GM12878 (cell line): ENCODE data around the gene IRF4. TPM values are rescaled to one million over a fixed set of nuclear protein-coding genes. Genes with fewer than 3 reads are reported as not detected.

Source experiments
- ATAC-seq: fragments of 200-7000 bp; cut with Tn5 transposase; 3 replicates; pipeline ENCODE4 v1.9.1; 2020; ENCODE audit warnings: mild to moderate bottlenecking, moderate library complexity
- BruUV-seq: library from RNA; stranded (reverse); fragments of 400-500 nt; replicated peaks from 2 replicates; lab custom pipeline; 2021; lab: Mats Ljungman, UMichigan
- CTCF ChIA-PET: fragments of 300-600 bp; sonication (Branson Sonifier 250); formaldehyde crosslinking; extraction: SDS; loops from one replicate; lab custom pipeline; 2021; ENCODE audit warnings: inconsistent platforms; lab: Yijun Ruan, JAX
- POLR2A ChIA-PET: fragments of 350-600 bp; formaldehyde crosslinking; extraction: SDS; loops from one replicate; lab custom pipeline; 2021; ENCODE audit warnings: inconsistent platforms; lab: Charles Lee
- RAD21 ChIA-PET: fragments of 300-600 bp; sonication (Branson Sonifier 250); formaldehyde crosslinking; loops from one replicate; lab custom pipeline; 2023; ENCODE audit warnings: antibody characterized with exemption; ENCODE audit not compliant: unreplicated experiment; lab: Charles Lee
- SMC1A ChIA-PET: fragments of 300-600 bp; sonication (Branson Sonifier 250); formaldehyde crosslinking; loops from one replicate; lab custom pipeline; 2023; ENCODE audit not compliant: unreplicated experiment, uncharacterized antibody; lab: Charles Lee
- DNase-seq: peaks from one replicate; pipeline ENCODE4 v3.0.0-alpha.2; 2011; ENCODE audit warnings: low read depth, low spot score
- FAIRE-seq: peaks from 3 replicates; lab custom pipeline; 2011; peaks lifted over from hg19 to GRCh38; lab: Jason Lieb, UNC
- H2AFZ ChIP-seq: 2 replicates; pipeline ENCODE4 v1.6.0; 2011; ENCODE audit warnings: low read depth, low read length, control low read depth; ENCODE audit not compliant: control insufficient read depth
- H3K27ac ChIP-seq: 2 replicates; pipeline ENCODE4 v1.5.1; 2011; ENCODE audit warnings: control low read depth; ENCODE audit not compliant: control insufficient read depth, insufficient read depth
- H3K27me3 ChIP-seq, 2 experiments: replicated peaks in 1 of 2; 2 replicates each; pipeline versions ENCODE4 v1.6.0 to v1.6.1; 2011; ENCODE audit warnings: low read length in 1 of 2; ENCODE audit not compliant: control insufficient read depth in 2 of 2, insufficient read depth in 2 of 2
- H3K36me3 ChIP-seq, 2 experiments: 2 replicates each; pipeline ENCODE4 v1.5.1; 2011; ENCODE audit warnings: low read length in 1 of 2; ENCODE audit not compliant: control insufficient read depth in 2 of 2, insufficient read depth in 2 of 2
- H3K4me1 ChIP-seq: 2 replicates; pipeline ENCODE4 v1.6.1; 2011; ENCODE audit warnings: mild to moderate bottlenecking, low read length, moderate library complexity, mixed read lengths; ENCODE audit not compliant: control insufficient read depth, insufficient read depth
- H3K4me2 ChIP-seq: 2 replicates; pipeline ENCODE4 v1.6.0; 2011; ENCODE audit warnings: control low read depth; ENCODE audit not compliant: control insufficient read depth, insufficient read depth
- H3K4me3 ChIP-seq: fragments of 200-600 bp; sonication (generic); 2 replicates; pipeline ENCODE4 v1.5.1; 2016
- H3K79me2 ChIP-seq: 2 replicates; pipeline ENCODE4 v1.6.0; 2011; ENCODE audit warnings: low read length; ENCODE audit not compliant: control insufficient read depth, insufficient read depth
- H3K9ac ChIP-seq: 2 replicates; pipeline ENCODE4 v1.8.0; 2011; ENCODE audit warnings: low read length, control low read depth, mixed read lengths; ENCODE audit not compliant: control insufficient read depth, insufficient read depth
- H3K9me3 ChIP-seq: replicated peaks from 3 replicates; pipeline ENCODE4 v1.5.1; 2011; ENCODE audit warnings: mild to moderate bottlenecking, low read length; ENCODE audit not compliant: control insufficient read depth, insufficient read depth
- H4K20me1 ChIP-seq: 2 replicates; pipeline ENCODE4 v1.6.0; 2011; ENCODE audit not compliant: control insufficient read depth, insufficient read depth
- ATF3 ChIP-seq: IDR thresholded peaks from 2 replicates; pipeline ENCODE4 v1.6.1; 2011; ENCODE audit warnings: low read depth, mild to moderate bottlenecking, low read length, moderate library complexity, borderline replicate concordance; ENCODE audit errors: extremely low read depth
- IKZF1 ChIP-seq: fragments of 450-650 bp; conservative IDR thresholded peaks from 2 replicates; pipeline ENCODE4 v1.6.1; 2017; ENCODE audit warnings: antibody characterized with exemption, mild to moderate bottlenecking
- RB1 ChIP-seq: fragments of 450-650 bp; formaldehyde crosslinking; IDR thresholded peaks from 2 replicates; pipeline ENCODE4 v1.6.1; 2017; ENCODE audit warnings: mild to moderate bottlenecking, borderline replicate concordance
- REST ChIP-seq: IDR thresholded peaks from 2 replicates; pipeline ENCODE4 v1.6.1; 2012; ENCODE audit warnings: mild to moderate bottlenecking, low read depth, low read length
- TCF3 ChIP-seq: IDR thresholded peaks from 2 replicates; pipeline ENCODE4 v1.6.1; 2012; ENCODE audit warnings: low read depth, mild to moderate bottlenecking, low read length, borderline replicate concordance; ENCODE audit not compliant: insufficient read depth
- YY1 ChIP-seq: IDR thresholded peaks from 2 replicates; pipeline ENCODE4 v1.6.1; 2011; ENCODE audit warnings: low read depth, mild to moderate bottlenecking, low read length
- WGBS: methylation state at CpG from one replicate; pipeline ENCODE4 v1.1.6; 2016; ENCODE audit warnings: low lambda C conversion rate; ENCODE audit not compliant: insufficient replicate concordance, insufficient coverage; ENCODE audit errors: missing lambda C conversion rate; 5-methylcytosine and 5-hydroxymethylcytosine counted together
- in situ Hi-C: fragments of 300-500 bp; cut with MboI; formaldehyde crosslinking; loops from 9 replicates; pipeline ENCODE4 v1.14.3; 2018; ENCODE audit warnings: mixed read lengths
- intact Hi-C: fragments of 100-400 bp; cut with micrococcal nuclease; formaldehyde crosslinking; loops from one replicate; pipeline ENCODE4 v1.14.2; 2022; ENCODE audit not compliant: unreplicated experiment
- polyA plus RNA-seq, 11 experiments: library from polyadenylated mRNA; depleted of rRNA in 4 of 11; unstranded in 6 of 11; stranded (reverse) in 5 of 11; fragments of >200 nt; fragmentation: Nextera tagmentation in 4 of 11; fragmentation: Illumina TruSeq in 1 of 11; extraction: Ambion mirVana in 4 of 11; extraction: Trizol in 1 of 11; gene quantifications; 1 replicate in 1 of 11; 2 replicates in 10 of 11; pipeline versions ENCODE4 v1.2.1 to v1.2.3, GENCODE V29; 2011 to 2016; ENCODE audit warnings: inconsistent platforms in 2 of 11, missing spikeins in 2 of 11, low read depth in 1 of 11
- total RNA-seq, 4 experiments: library from RNA; depleted of rRNA in 3 of 4; stranded (reverse); fragments of >200 nt in 3 of 4; fragmentation: Illumina TruSeq in 1 of 4; extraction: Trizol in 1 of 4; gene quantifications; 2 replicates each; pipeline versions ENCODE4 v1.2.1 to v1.2.3, GENCODE V29; 2013 to 2021

IRF4 gene
- total and polyA plus RNA-seq, 10 of the 15 experiments (the other 5 are each of a cell fraction or from before 2014, with no cell fraction given): 50.0 to 495 (median 257) TPM

GRCh38 chr6:347951-348859, 43.3 kb upstream of the IRF4 start:
- no peak overlapping the region for H3K9ac ChIP-seq
- H3K27ac ChIP-seq: peak overlapping the region; percentile 84; the same call in 1 of the 2 replicates
- no TSS peak for BruUV-seq
- peaks cover 41 to 63% of the 10 kb centered on the region in 2 experiments for H3K36me3 ChIP-seq
- no peak overlapping the region for H2AFZ ChIP-seq
- H3K79me2 ChIP-seq: peaks cover 28% of the 10 kb centered on the region
- no peak for FAIRE-seq
- no peaks in the 10 kb centered on the region; the same call in 1 of the 2 replicates for H4K20me1 ChIP-seq
- H3K4me1 ChIP-seq: peaks cover 55% of the 10 kb centered on the region
- H3K4me2 ChIP-seq: no peak overlapping the region; the same call in 1 of the 2 replicates
- intact Hi-C loops (no loop called here), in situ Hi-C loops (no loop called here)
- TF ChIP-seq ATF3 (no peak), RB1 (no peak), TCF3 (no peak), IKZF1 (no peak), YY1 (no peak), REST (no peak)
- no peaks in the 10 kb centered on the region for H3K27me3 ChIP-seq
- no peak overlapping the region for H3K4me3 ChIP-seq
- WGBS: 90% methylated on average over 27 of the region's 27 CpGs
- CTCF ChIA-PET: interaction anchor here (0.6 to 2.0 kb wide), 5 partner anchors 11 to 29 kb away, joined by 3 to 7 read pairs (median 4); no protein-coding TSS in a partner anchor
- ATAC-seq: no peak
- RAD21 ChIA-PET: interaction anchor here (0.6 to 4.2 kb wide), 10 partner anchors 8 to 43 kb away, joined by 3 to 27 read pairs (median 4); no protein-coding TSS in a partner anchor
- no peaks in the 10 kb centered on the region for H3K9me3 ChIP-seq
- SMC1A ChIA-PET: interaction anchor here (0.9 to 10.4 kb wide), 7 partner anchors 8 to 35 kb away, joined by 3 to 106 read pairs (median 7); no protein-coding TSS in a partner anchor
- DNase-seq: no peak
- POLR2A ChIA-PET: interaction anchor here (0.8 to 9.1 kb wide), 8 partner anchors 8 to 55 kb away, joined by 3 to 81 read pairs (median 5); partner anchors contain the start of gene DUSP22
